GM12878 (cell line): ENCODE data around the gene IGFBP1.

ENCODE experiments used
- CHD2 ChIP-seq: IDR thresholded peaks from 2 replicates; pipeline ENCODE4 v1.6.1; 2011; ENCODE audit warnings: low read depth, low read length, improper control_type of control experiment, borderline replicate concordance
- FOXM1 ChIP-seq: IDR thresholded peaks from 2 replicates; pipeline ENCODE4 v1.6.1; 2012; ENCODE audit warnings: low read depth, mild to moderate bottlenecking, inconsistent platforms, low read length, moderate library complexity
- MTA2 ChIP-seq: fragments of 450-650 bp; IDR thresholded peaks from 2 replicates; pipeline ENCODE4 v1.6.1; 2016; ENCODE audit warnings: low read depth, mild to moderate bottlenecking, moderate library complexity
- NFXL1 ChIP-seq: fragments of 450-650 bp; IDR thresholded peaks from 2 replicates; pipeline ENCODE4 v1.6.1; 2017; ENCODE audit warnings: antibody characterized with exemption, mild to moderate bottlenecking, borderline replicate concordance
- NFYB ChIP-seq: IDR thresholded peaks from 2 replicates; pipeline ENCODE4 v1.6.1; 2011; ENCODE audit warnings: low read depth, mild to moderate bottlenecking, low read length, improper control_type of control experiment, moderate library complexity; ENCODE audit not compliant: insufficient read depth
- POLR2A ChIP-seq: IDR thresholded peaks from 2 replicates; pipeline ENCODE4 v1.6.1; 2011; ENCODE audit warnings: low read depth, mild to moderate bottlenecking, low read length
- SMC3 ChIP-seq: IDR thresholded peaks from 2 replicates; pipeline ENCODE4 v1.6.1; 2011; ENCODE audit warnings: low read length, improper control_type of control experiment, borderline replicate concordance
- TF ChIP-seq, protein P1 (sequence below): IDR thresholded peaks from 2 replicates; pipeline ENCODE4 v1.6.1; 2012; ENCODE audit warnings: low read depth, low read length, improper control_type of control experiment
- TF ChIP-seq, protein P2 (sequence below), 3 experiments: IDR thresholded peaks in 2 of 3; conservative IDR thresholded peaks in 1 of 3; 2 replicates each; pipeline ENCODE4 v1.5.1; 2011; ENCODE audit warnings: low read depth in 3 of 3, low read length in 3 of 3, mild to moderate bottlenecking in 3 of 3, control low read depth in 2 of 3, moderate library complexity in 2 of 3, inconsistent platforms in 1 of 3, mixed read lengths in 1 of 3; ENCODE audit not compliant: control insufficient read depth in 2 of 3, insufficient read depth in 1 of 3; ENCODE audit errors: extremely low read depth in 1 of 3

DNA sequence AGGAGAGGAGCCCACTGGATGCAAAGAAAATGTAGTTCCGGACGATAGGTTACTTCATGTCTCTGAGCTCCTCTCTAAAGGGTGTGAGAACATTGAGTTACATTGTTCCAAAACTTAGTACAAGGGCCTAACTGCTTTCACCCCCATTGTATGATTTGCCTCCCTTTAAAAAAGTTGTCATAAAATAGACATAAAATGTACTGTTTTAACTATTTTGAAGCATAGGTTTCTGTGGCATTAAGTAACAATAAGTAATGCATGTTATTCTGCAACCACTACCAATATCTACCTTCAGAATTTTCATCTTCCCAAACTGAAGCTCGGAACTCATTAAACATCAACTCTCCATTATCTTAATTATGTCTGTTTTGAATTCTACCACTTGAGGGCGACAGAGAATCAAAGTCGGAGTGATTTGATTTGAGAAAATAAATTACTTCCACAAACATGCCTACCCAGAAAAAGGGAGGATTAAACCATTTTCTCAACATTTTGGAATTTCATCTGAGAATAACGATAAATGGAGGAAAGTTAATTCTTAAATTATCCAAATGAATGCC lies 2.7 kb downstream of the IGFBP1 start:
- TF ChIP-seq NFXL1 (no peak), NFYB (no peak), CHD2 (no peak), FOXM1 (no peak), POLR2A (no peak), MTA2 (no peak), SMC3 (peak; percentile 43; the same call in 1 of the 2 replicates)
- TF ChIP-seq, protein P1, sequence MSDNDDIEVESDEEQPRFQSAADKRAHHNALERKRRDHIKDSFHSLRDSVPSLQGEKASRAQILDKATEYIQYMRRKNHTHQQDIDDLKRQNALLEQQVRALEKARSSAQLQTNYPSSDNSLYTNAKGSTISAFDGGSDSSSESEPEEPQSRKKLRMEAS: no peak
- TF ChIP-seq, protein P2, sequence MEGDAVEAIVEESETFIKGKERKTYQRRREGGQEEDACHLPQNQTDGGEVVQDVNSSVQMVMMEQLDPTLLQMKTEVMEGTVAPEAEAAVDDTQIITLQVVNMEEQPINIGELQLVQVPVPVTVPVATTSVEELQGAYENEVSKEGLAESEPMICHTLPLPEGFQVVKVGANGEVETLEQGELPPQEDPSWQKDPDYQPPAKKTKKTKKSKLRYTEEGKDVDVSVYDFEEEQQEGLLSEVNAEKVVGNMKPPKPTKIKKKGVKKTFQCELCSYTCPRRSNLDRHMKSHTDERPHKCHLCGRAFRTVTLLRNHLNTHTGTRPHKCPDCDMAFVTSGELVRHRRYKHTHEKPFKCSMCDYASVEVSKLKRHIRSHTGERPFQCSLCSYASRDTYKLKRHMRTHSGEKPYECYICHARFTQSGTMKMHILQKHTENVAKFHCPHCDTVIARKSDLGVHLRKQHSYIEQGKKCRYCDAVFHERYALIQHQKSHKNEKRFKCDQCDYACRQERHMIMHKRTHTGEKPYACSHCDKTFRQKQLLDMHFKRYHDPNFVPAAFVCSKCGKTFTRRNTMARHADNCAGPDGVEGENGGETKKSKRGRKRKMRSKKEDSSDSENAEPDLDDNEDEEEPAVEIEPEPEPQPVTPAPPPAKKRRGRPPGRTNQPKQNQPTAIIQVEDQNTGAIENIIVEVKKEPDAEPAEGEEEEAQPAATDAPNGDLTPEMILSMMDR (IDR thresholded peaks at IDR 0.05 in 2 of 3, conservative IDR thresholded peaks at IDR 0.05 in 1 of 3; ENCODE audit: control insufficient read depth in 2 of 3, extremely low read depth in 1 of 3, insufficient read depth in 1 of 3, low read depth in 3 of 3, low read length in 3 of 3): peak; percentile 23 to 62 (median 51); a peak in 5 of 6 replicates
